Endodermal cell (in vitro differentiated cells): Measurements from ENCODE around the gene STX18. TPM values are rescaled to one million over a fixed set of nuclear protein-coding genes. Genes with fewer than 3 reads are reported as not detected.

Experiments
- DNase-seq: peaks from one replicate; pipeline ENCODE4 v3.0.0-alpha.2; 2017
- H3K27ac ChIP-seq: 2 replicates; pipeline ENCODE4 v1.5.1; 2013; ENCODE audit warnings: mild to moderate bottlenecking, low read depth, low read length, moderate library complexity
- H3K27me3 ChIP-seq: 2 replicates; pipeline ENCODE4 v1.6.1; 2013; ENCODE audit warnings: mild to moderate bottlenecking, low read length, moderate library complexity; ENCODE audit not compliant: insufficient read depth, control insufficient read depth, poor library complexity, severe bottlenecking
- H3K36me3 ChIP-seq: 2 replicates; pipeline ENCODE4 v1.7.0; 2013; ENCODE audit warnings: mild to moderate bottlenecking, low read length, moderate library complexity; ENCODE audit not compliant: control insufficient read depth, insufficient read depth
- H3K4me1 ChIP-seq: one replicate; pipeline ENCODE4 v1.7.0; 2013; ENCODE audit warnings: low read length; ENCODE audit not compliant: control insufficient read depth, insufficient read depth
- H3K4me3 ChIP-seq: 2 replicates; pipeline ENCODE4 v1.5.1; 2013; ENCODE audit warnings: mild to moderate bottlenecking, low read length, moderate library complexity
- H3K9ac ChIP-seq: 2 replicates; pipeline ENCODE4 v1.6.1; 2013; ENCODE audit warnings: mild to moderate bottlenecking, low read length, moderate library complexity; ENCODE audit not compliant: poor library complexity, severe bottlenecking; ENCODE audit errors: extremely low read depth
- H3K9me3 ChIP-seq: 2 replicates; pipeline ENCODE4 v1.6.1; 2013; ENCODE audit warnings: mild to moderate bottlenecking, low read length, moderate library complexity; ENCODE audit not compliant: control insufficient read depth
- H3K27ac Mint-ChIP-seq: 2 replicates; pipeline ENCODE4 v1.8.0; 2020; ENCODE audit warnings: mixed read lengths
- H3K27me3 Mint-ChIP-seq: 2 replicates; pipeline ENCODE4 v1.8.0; 2021; ENCODE audit warnings: mild to moderate bottlenecking, mixed read lengths; ENCODE audit not compliant: insufficient read depth
- H3K36me3 Mint-ChIP-seq: 2 replicates; pipeline ENCODE4 v1.8.0; 2020; ENCODE audit warnings: low read depth, mixed read lengths
- H3K4me1 Mint-ChIP-seq: 2 replicates; pipeline ENCODE4 v1.8.0; 2020; ENCODE audit warnings: mixed read lengths
- H3K4me3 Mint-ChIP-seq: 2 replicates; pipeline ENCODE4 v1.8.0; 2020; ENCODE audit warnings: mild to moderate bottlenecking, moderate library complexity, mixed read lengths
- H3K9me3 Mint-ChIP-seq: 2 replicates; pipeline ENCODE4 v1.8.0; 2020; ENCODE audit warnings: mild to moderate bottlenecking, mixed read lengths
- WGBS, 2 experiments: methylation state at CpG; one replicate each; pipeline versions ENCODE4 v1.1.5 to v1.1.7; 2013; ENCODE audit warnings: missing lambda C conversion rate in 2 of 2, mixed read lengths in 1 of 2; ENCODE audit not compliant: insufficient coverage in 1 of 2, insufficient read length in 1 of 2; 5-methylcytosine and 5-hydroxymethylcytosine counted together
- total RNA-seq, 2 donors: library from RNA; stranded (reverse); fragmentation: NEBNext Ultra II Directional in 1 of 2; extraction: Animal tissue kit (Norgen Biotek cat#: 25700) in 1 of 2; gene quantifications; 2 replicates in 1 of 2; 3 replicates in 1 of 2; pipeline ENCODE4 v1.2.1, GENCODE V29; 2021
- TF ChIP-seq, protein P1 (sequence below): fragments of 200-600 bp; sonication (generic); conservative IDR thresholded peaks from 2 replicates; pipeline ENCODE4 v1.5.0; 2021; ENCODE audit warnings: antibody characterized with exemption, mild to moderate bottlenecking

Gene STX18
- total RNA-seq, 2 donors from 2014 or later, result 26.9 to 33.3 TPM

DNA sequence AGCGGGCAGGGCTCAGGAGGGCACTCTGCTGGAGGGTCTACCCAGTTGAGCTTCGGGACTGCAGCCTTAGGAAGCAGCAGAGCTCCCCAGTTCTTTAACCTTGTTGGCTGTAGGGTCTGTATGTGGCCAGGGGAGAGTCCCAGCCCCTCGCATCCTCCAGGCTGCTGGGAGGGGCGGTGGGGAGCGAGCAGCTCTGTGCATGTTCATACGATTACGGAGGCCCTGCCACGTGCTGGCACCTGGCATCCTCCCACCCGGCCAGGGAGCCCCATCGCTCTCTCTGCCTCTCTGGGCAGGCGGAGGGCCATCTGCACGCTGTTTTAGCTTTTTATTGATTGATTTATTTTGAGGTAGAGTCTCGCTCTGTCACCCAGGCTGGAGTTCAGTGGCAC is 133.7 kb downstream of the STX18 start:
- WGBS, 2 experiments, result 87 to 100% methylated on average over 1 to 13 of the region's 13 CpGs
- no peak overlapping the region for H3K27ac ChIP-seq
- Mint-ChIP-seq H3K4me3 (no peak overlapping the region), H3K36me3 (no peaks in the 10 kb centered on the region), H3K9me3 (no peaks in the 10 kb centered on the region), H3K4me1 (peaks cover 4% of the 10 kb centered on the region), H3K27ac (no peak overlapping the region), H3K27me3 (no peaks in the 10 kb centered on the region)
- H3K36me3 ChIP-seq, result no peaks in the 10 kb centered on the region
- no peaks in the 10 kb centered on the region for H3K27me3 ChIP-seq
- H3K9me3 ChIP-seq, result no peaks in the 10 kb centered on the region
- no peak overlapping the region for H3K9ac ChIP-seq
- TF ChIP-seq, protein P1, sequence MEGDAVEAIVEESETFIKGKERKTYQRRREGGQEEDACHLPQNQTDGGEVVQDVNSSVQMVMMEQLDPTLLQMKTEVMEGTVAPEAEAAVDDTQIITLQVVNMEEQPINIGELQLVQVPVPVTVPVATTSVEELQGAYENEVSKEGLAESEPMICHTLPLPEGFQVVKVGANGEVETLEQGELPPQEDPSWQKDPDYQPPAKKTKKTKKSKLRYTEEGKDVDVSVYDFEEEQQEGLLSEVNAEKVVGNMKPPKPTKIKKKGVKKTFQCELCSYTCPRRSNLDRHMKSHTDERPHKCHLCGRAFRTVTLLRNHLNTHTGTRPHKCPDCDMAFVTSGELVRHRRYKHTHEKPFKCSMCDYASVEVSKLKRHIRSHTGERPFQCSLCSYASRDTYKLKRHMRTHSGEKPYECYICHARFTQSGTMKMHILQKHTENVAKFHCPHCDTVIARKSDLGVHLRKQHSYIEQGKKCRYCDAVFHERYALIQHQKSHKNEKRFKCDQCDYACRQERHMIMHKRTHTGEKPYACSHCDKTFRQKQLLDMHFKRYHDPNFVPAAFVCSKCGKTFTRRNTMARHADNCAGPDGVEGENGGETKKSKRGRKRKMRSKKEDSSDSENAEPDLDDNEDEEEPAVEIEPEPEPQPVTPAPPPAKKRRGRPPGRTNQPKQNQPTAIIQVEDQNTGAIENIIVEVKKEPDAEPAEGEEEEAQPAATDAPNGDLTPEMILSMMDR, result no peak
- no peak for DNase-seq
- H3K4me3 ChIP-seq, result no peak overlapping the region
- no peaks in the 10 kb centered on the region for H3K4me1 ChIP-seq

DNA sequence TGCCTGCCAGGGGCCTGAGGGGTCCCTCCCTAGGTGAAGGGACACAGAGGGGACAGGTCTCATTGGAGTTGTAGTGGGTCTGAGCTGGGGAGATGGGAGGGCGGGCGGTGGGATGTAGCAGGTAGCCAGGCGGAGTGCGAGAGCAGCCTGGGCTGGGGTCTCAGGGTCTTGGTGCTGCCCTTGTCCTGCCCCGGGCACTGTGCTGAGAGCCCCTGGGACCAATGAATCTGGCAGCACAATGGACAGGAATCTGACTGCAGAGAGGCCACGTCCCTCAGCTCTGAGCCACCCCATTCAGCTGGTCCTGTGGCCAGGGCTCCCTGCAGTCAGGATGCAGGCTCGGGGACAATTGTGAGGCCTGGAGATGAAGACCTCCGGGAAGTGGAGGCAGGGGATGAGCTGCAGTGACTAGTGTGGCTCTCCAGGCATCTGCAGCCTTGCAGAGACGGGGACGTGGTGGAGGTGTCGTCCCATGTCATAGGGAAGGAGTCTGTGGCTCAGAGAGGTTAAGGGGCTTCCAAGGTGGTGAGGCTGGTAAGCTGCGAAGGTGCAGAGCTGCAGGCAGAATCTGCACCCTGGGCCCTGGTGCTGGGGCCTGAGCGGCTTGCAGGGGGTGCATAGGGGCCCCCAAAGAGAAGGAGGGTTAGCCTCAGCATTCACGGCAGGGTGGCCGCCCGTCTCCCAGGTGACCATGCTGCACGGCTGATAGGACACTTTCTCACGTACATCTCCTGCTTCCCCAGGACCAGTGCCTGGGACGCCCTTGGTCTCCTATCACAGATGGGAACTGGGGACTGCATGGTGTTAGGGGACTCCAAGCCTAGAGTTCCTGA is 134.3 kb downstream of the STX18 start:
- H3K4me1 ChIP-seq, result no peaks in the 10 kb centered on the region
- Mint-ChIP-seq H3K4me3 (no peak overlapping the region), H3K36me3 (no peaks in the 10 kb centered on the region), H3K27ac (no peak overlapping the region), H3K9me3 (no peaks in the 10 kb centered on the region), H3K4me1 (peaks cover 4% of the 10 kb centered on the region), H3K27me3 (no peaks in the 10 kb centered on the region)
- H3K9me3 ChIP-seq, result no peaks in the 10 kb centered on the region
- no peak overlapping the region for H3K27ac ChIP-seq
- 86 to 91% methylated on average over 7 to 19 of the region's 19 CpGs for WGBS, 2 experiments
- no peak for DNase-seq
- H3K27me3 ChIP-seq, result no peaks in the 10 kb centered on the region
- TF ChIP-seq, protein P1, result no peak
- no peak overlapping the region for H3K9ac ChIP-seq
- H3K4me3 ChIP-seq, result no peak overlapping the region
- H3K36me3 ChIP-seq, result no peaks in the 10 kb centered on the region

DNA sequence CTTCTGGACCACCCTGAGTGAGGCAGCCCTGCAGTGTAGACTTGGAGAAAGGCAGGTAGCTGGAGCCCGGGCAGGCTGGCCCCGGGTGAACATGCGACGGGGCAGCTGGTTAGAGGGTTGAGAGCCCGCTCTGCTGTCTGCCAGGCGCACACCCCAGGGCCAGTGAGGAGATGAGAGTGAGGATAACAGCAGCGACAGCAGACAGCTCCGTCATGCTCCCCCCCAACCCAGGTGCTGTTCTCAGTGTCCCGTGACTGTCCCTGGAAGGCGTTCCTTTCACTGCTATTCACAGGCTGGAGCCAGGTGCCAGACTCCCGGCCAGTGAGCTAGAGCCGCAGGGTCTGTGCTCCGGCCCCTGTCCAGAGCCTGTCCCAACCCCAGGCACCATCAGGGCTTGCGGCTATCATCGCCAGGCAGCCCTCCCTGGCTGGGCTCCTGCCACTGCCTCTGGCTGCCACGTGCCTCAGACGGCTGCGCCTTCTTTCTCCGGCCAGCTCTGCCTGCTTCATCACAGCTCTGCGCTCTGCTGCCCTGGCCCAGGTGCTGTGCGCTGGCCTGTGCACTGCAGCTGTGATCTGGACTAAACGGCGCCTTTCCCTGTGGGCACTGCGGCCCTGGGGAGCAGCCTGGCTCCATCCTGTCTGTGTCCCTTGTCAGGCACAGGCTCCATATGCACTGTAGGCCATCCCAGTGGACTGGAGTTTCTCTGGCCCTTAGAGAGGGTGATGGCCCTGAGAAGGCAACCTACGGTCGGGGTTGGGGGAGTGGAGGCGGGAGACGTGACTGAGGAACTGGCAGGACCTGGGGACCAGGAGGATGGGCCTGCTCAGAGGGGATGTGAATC is 135.2 kb downstream of the STX18 start:
- Mint-ChIP-seq H3K4me3 (no peak overlapping the region), H3K4me1 (peaks cover 4% of the 10 kb centered on the region), H3K27me3 (no peaks in the 10 kb centered on the region), H3K36me3 (no peaks in the 10 kb centered on the region), H3K9me3 (no peaks in the 10 kb centered on the region), H3K27ac (no peak overlapping the region)
- Histone ChIP-seq H3K27me3 (no peaks in the 10 kb centered on the region), H3K9me3 (no peaks in the 10 kb centered on the region), H3K9ac (no peak overlapping the region), H3K27ac (no peak overlapping the region), H3K36me3 (no peaks in the 10 kb centered on the region), H3K4me3 (no peak overlapping the region), H3K4me1 (no peaks in the 10 kb centered on the region)
- 92 to 94% methylated on average over 17 to 28 of the region's 28 CpGs for WGBS, 2 experiments
- DNase-seq, result no peak
- TF ChIP-seq, protein P1, result no peak
